Gastrocnemius medialis (tissue), 4 donors: ENCODE measurements around the gene PNMT. TPM values are rescaled to one million over a fixed set of nuclear protein-coding genes. Genes with fewer than 3 reads are reported as not detected.

ENCODE experiments used
- ATAC-seq, 2 donors: fragments of 150-250 bp; one replicate each; pipeline ENCODE4 v1.9.1; 2016
- DNase-seq, 2 donors: peaks; one replicate each; pipeline ENCODE4 v3.0.0-alpha.2; 2019
- H3K27ac ChIP-seq, 4 donors: fragments of 200-600 bp; sonication (generic); 1 replicate in 1 of 4; 2 replicates in 3 of 4; pipeline ENCODE4 v1.5.1; 2016 to 2018; ENCODE audit warnings: mild to moderate bottlenecking in 2 of 4, moderate library complexity in 1 of 4
- H3K27me3 ChIP-seq, 3 donors: fragments of 200-600 bp; sonication (generic) in 2 of 3; 1 replicate in 1 of 3; 2 replicates in 2 of 3; pipeline versions ENCODE4 v1.5.1 to v1.6.0; 2016 to 2019; ENCODE audit warnings: mild to moderate bottlenecking in 1 of 3, moderate library complexity in 1 of 3
- H3K36me3 ChIP-seq, 2 donors: fragments of 200-600 bp; sonication (generic) in 1 of 2; one replicate each; pipeline ENCODE4 v1.5.1; 2017 to 2018
- H3K4me1 ChIP-seq, 2 donors: fragments of 200-600 bp; sonication (generic) in 1 of 2; one replicate each; pipeline ENCODE4 v1.5.1; 2016 to 2017; ENCODE audit warnings: mild to moderate bottlenecking in 2 of 2
- H3K4me3 ChIP-seq, 4 donors: fragments of 200-600 bp; sonication (generic) in 3 of 4; 1 replicate in 1 of 4; 2 replicates in 3 of 4; pipeline ENCODE4 v1.5.1; 2016 to 2019; ENCODE audit warnings: mild to moderate bottlenecking in 2 of 4
- H3K9me3 ChIP-seq, 3 donors: fragments of 200-600 bp; sonication (generic) in 2 of 3; 1 replicate in 1 of 3; 2 replicates in 2 of 3; pipeline ENCODE4 v1.5.1; 2016 to 2019
- POLR2A ChIP-seq, 2 donors: fragments of 450-650 bp; IDR thresholded peaks; one replicate each; pipeline ENCODE4 v1.6.1; 2017; ENCODE audit warnings: antibody characterized with exemption in 2 of 2, mild to moderate bottlenecking in 2 of 2, moderate library complexity in 2 of 2
- in situ Hi-C, 4 donors: fragments of 200-750 bp; cut with MboI; loops; one replicate each; pipeline versions ENCODE4 v1.15.0 to v1.8.0; 2017; ENCODE audit warnings: low sequenced_read_pairs in 4 of 4
- intact Hi-C: fragments of 100-400 bp; cut with DNase I; formaldehyde crosslinking; loops from one replicate; pipeline ENCODE4 v1.15.1; 2023; ENCODE audit warnings: low total_unique reads
- total RNA-seq, 4 donors: library from RNA; depleted of rRNA; stranded (reverse); fragments of >200 nt; gene quantifications; one replicate each; pipeline versions ENCODE4 v1.1.0 to v1.2.3, GENCODE V29; 2016
- TF ChIP-seq, protein P1 (sequence below), 5 experiments: fragments of 450-650 bp in 3 of 5; fragments of 200-600 bp in 2 of 5; sonication (generic) in 2 of 5; IDR thresholded peaks in 4 of 5; conservative IDR thresholded peaks in 1 of 5; 1 replicate in 4 of 5; 2 replicates in 1 of 5; pipeline ENCODE4 v1.5.1; 2016 to 2019; ENCODE audit warnings: antibody characterized with exemption in 5 of 5, mild to moderate bottlenecking in 3 of 5, moderate library complexity in 3 of 5

The PNMT gene
- total RNA-seq, 4 donors from 2014 or later, result 2.0 to 11.8 (median 7.1) TPM

DNA sequence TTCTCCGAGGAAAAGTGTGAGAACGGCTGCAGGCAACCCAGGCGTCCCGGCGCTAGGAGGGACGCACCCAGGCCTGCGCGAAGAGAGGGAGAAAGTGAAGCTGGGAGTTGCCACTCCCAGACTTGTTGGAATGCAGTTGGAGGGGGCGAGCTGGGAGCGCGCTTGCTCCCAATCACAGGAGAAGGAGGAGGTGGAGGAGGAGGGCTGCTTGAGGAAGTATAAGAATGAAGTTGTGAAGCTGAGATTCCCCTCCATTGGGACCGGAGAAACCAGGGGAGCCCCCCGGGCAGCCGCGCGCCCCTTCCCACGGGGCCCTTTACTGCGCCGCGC is 31.5 kb downstream of the PNMT start, which contains the start of gene ERBB2:
TSS of gene ERBB2 (plus strand) at position 247 of the 330 bp plus-strand sequence. CDS start 175 bp downstream, outside the sequence.
- H3K36me3 ChIP-seq, result no peaks in the 10 kb centered on the region
- DNase-seq, result peak; percentile 42 to 67
- H3K4me3 ChIP-seq, result peak within 1 kb of the TSS; percentile 65 to 83 (median 76)
- no peaks in the 10 kb centered on the region for H3K27me3 ChIP-seq
- peak in 1 of 2 donors; percentile 13 for TF ChIP-seq POLR2A (IDR thresholded peaks at IDR 0.05)
- TF ChIP-seq, protein P1, sequence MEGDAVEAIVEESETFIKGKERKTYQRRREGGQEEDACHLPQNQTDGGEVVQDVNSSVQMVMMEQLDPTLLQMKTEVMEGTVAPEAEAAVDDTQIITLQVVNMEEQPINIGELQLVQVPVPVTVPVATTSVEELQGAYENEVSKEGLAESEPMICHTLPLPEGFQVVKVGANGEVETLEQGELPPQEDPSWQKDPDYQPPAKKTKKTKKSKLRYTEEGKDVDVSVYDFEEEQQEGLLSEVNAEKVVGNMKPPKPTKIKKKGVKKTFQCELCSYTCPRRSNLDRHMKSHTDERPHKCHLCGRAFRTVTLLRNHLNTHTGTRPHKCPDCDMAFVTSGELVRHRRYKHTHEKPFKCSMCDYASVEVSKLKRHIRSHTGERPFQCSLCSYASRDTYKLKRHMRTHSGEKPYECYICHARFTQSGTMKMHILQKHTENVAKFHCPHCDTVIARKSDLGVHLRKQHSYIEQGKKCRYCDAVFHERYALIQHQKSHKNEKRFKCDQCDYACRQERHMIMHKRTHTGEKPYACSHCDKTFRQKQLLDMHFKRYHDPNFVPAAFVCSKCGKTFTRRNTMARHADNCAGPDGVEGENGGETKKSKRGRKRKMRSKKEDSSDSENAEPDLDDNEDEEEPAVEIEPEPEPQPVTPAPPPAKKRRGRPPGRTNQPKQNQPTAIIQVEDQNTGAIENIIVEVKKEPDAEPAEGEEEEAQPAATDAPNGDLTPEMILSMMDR (IDR thresholded peaks at IDR 0.05 in 4 of 5, conservative IDR thresholded peaks at IDR 0.05 in 1 of 5), result no peak
- peaks cover 13 to 36% of the 10 kb centered on the region in 2 donors for H3K4me1 ChIP-seq
- H3K27ac ChIP-seq, result peak within 1 kb of the TSS; percentile 59 to 78 (median 74)
- intact Hi-C loops, result no loop called here
- no peaks in the 10 kb centered on the region for H3K9me3 ChIP-seq
- in situ Hi-C loops, result no loop called here
- ATAC-seq, result peak; percentile 82 to 87

DNA sequence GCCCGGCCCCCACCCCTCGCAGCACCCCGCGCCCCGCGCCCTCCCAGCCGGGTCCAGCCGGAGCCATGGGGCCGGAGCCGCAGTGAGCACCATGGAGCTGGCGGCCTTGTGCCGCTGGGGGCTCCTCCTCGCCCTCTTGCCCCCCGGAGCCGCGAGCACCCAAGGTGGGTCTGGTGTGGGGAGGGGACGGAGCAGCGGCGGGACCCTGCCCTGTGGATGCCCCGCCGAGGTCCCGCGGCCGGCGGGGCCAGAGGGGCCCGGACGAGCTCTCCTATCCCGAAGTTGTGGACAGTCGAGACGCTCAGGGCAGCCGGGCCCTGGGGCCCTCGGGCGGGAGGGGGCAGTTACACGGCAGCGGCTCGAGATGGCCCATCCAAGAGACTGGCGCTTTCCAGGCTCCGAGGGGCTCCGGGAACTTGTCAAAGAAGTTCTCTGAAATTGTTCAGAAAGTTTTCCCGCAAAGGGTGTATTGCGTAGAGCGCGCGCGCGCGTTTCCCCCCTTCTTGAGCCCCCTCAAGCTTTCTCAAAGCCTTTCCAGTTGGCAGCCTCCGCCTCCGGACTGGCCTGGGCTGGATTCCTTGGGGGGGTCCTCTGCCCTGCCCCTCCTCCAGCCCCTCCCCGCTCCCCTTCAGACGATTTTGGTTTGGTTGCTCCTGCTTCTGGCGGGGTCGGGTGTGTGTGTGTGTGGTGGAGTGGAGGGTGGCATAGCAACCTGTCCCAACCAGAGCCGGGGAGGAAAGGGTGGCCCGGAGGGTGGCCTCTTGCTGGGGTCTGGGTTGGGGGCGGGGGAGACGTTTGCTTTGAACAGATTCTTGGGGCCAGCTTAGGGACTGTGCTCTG is 32.1 kb downstream of the PNMT start:
- Histone ChIP-seq H3K36me3 (no peaks in the 10 kb centered on the region), H3K27me3 (no peaks in the 10 kb centered on the region), H3K4me3 (peak overlapping the region; percentile 65 to 83 (median 76)), H3K4me1 (peaks cover 19 to 42% of the 10 kb centered on the region in 2 donors), H3K27ac (peak overlapping the region; percentile 59 to 78 (median 74)), H3K9me3 (no peaks in the 10 kb centered on the region)
- in situ Hi-C loops (no loop called here), intact Hi-C loops (no loop called here)
- DNase-seq (no peak), ATAC-seq (peak; percentile 69)
- TF ChIP-seq, protein P1 (IDR thresholded peaks at IDR 0.05 in 4 of 5, conservative IDR thresholded peaks at IDR 0.05 in 1 of 5), result no peak
- TF ChIP-seq POLR2A (IDR thresholded peaks at IDR 0.05), result no peak

DNA sequence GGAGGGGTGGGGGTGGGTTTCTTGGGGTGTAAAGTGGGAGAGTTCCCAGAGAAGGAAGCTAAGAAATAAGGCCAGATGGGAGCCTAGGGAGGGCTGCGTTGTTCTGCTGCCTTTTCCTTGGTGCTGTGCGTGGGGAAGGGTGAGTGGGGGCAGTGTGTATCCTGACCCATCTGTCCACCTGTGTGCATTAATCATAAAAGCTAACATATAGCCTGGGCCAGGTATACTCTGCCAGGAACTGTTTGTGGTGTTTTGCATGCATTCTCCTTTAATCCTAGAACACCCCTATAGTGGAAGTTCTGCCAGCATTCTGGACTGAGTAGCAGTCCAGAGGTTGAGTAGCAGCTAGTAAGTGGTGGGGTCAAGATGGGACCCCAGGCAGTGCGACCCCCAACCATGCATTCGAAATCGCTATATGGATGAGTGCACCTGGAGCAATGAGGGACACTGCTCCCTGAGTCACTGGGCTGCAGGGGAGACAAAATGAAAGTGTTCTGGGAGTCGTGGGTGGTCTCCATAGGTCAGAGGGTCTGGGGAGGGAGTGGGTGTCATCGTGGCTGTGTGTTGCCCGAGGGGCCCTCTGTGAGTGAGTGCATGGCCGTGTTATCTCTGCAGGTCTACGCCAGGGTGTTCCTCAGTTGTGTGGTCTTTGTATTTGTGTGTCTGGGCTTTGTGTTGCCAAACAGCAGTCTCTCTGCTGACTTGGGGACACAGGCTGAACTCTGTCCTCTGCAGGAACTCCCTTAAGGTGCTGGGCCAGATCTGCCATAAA is 32.9 kb downstream of the PNMT start:
- DNase-seq, result no peak
- H3K27ac ChIP-seq, result peak overlapping the region; percentile 59 to 78 (median 74)
- no peaks in the 10 kb centered on the region for H3K36me3 ChIP-seq
- TF ChIP-seq, protein P1 (IDR thresholded peaks at IDR 0.05 in 4 of 5, conservative IDR thresholded peaks at IDR 0.05 in 1 of 5), result no peak
- no peak for TF ChIP-seq POLR2A (IDR thresholded peaks at IDR 0.05)
- peaks cover 27 to 49% of the 10 kb centered on the region in 2 donors for H3K4me1 ChIP-seq
- peak overlapping the region; percentile 65 to 83 (median 76) for H3K4me3 ChIP-seq
- no peaks in the 10 kb centered on the region for H3K9me3 ChIP-seq
- intact Hi-C loops (no loop called here), in situ Hi-C loops (no loop called here)
- H3K27me3 ChIP-seq, result no peaks in the 10 kb centered on the region
- no peak for ATAC-seq

DNA sequence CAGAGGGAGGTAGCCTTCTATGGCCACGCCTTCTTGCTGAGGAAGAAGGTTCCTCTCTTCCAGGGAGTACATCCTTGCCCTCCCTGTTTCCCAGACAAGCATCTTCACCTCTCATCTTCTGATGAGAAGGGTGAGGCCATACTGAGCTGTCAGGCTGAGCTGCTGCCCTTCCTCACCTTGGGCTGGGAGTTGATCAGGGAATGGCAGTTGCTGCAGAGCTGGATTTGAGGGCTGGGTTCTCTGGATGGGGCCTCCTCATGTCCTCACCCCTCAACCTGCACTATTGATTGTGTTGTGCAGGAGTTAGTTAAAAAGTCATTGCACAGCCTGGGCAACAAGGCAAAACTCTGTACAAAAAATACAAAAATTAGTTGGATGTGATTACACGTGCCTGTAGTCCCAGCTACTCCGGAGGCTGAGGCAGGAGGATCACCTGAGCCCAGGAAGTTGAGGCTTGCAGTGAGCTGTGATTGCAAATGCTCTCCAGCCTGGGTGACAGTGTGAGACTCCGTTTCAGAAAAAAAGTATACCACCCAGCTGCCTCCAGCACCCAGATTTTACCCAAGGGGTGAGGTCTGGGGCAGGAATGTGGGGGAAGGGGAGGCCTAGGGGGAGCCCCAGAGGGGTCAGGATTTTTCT is 33.6 kb downstream of the PNMT start:
- H3K4me3 ChIP-seq, result no peak overlapping the region
- no peak for DNase-seq
- ATAC-seq, result no peak
- in situ Hi-C loops, result no loop called here
- H3K27ac ChIP-seq, result no peak overlapping the region
- H3K9me3 ChIP-seq, result no peaks in the 10 kb centered on the region
- no peaks in the 10 kb centered on the region for H3K27me3 ChIP-seq
- no peak for TF ChIP-seq POLR2A (IDR thresholded peaks at IDR 0.05)
- TF ChIP-seq, protein P1 (IDR thresholded peaks at IDR 0.05 in 4 of 5, conservative IDR thresholded peaks at IDR 0.05 in 1 of 5), result no peak
- no peaks in the 10 kb centered on the region for H3K36me3 ChIP-seq
- intact Hi-C loops, result no loop called here
- H3K4me1 ChIP-seq, result peaks cover 29 to 55% of the 10 kb centered on the region in 2 donors
